ENCODE measurements around the gene RHD. TPM values are rescaled to one million over a fixed set of nuclear protein-coding genes. Genes with fewer than 3 reads are reported as not detected.
"Not testable (repeated sequence)": the region's sequence is repeated elsewhere in the genome, so short reads cannot be mapped to it uniquely, and the experiment has no call there.

The RHD gene
- total RNA-seq, 1 donor from 2014 or later = not detected

GRCh38 chr1:25256578-25256965 lies 15.7 kb upstream of the RHD start:
- no peak overlapping the region for H3K27ac Mint-ChIP-seq
- no peaks in the 10 kb centered on the region for H3K9me3 Mint-ChIP-seq
- no peak overlapping the region for H3K4me3 Mint-ChIP-seq
- H3K36me3 Mint-ChIP-seq = peaks cover 1% of the 10 kb centered on the region
- no peaks in the 10 kb centered on the region for H3K27me3 Mint-ChIP-seq (ENCODE audit: low read depth)
- TF ChIP-seq CTCF (IDR thresholded peaks at IDR 0.05; ENCODE audit: unreplicated experiment) = no peak
- DNase-seq (ENCODE audit: low spot score in 2 of 2, unreplicated experiment in 2 of 2) = no peak
- H3K4me1 Mint-ChIP-seq = no peaks in the 10 kb centered on the region

GRCh38 chr1:25257196-25257595 lies 15.1 kb upstream of the RHD start:
- Mint-ChIP-seq H3K27ac (no peak overlapping the region), H3K4me1 (no peaks in the 10 kb centered on the region), H3K36me3 (peaks cover 4% of the 10 kb centered on the region), H3K27me3 (ENCODE audit: low read depth) (no peaks in the 10 kb centered on the region), H3K4me3 (no peak overlapping the region), H3K9me3 (no peaks in the 10 kb centered on the region)
- no peak for TF ChIP-seq CTCF (IDR thresholded peaks at IDR 0.05; ENCODE audit: unreplicated experiment)
- no peak for DNase-seq (ENCODE audit: low spot score in 2 of 2, unreplicated experiment in 2 of 2)

- H3K4me1 Mint-ChIP-seq; DNase-seq (ENCODE audit: low spot score in 2 of 2, unreplicated experiment in 2 of 2); H3K27me3 Mint-ChIP-seq (ENCODE audit: low read depth); H3K27ac Mint-ChIP-seq; H3K9me3 Mint-ChIP-seq; H3K4me3 Mint-ChIP-seq: not testable (repeated sequence)
- peaks cover 15% of the 10 kb centered on the region for H3K36me3 Mint-ChIP-seq
These were observed 12.5 kb upstream of the RHD start for GRCh38 chr1:25259813-25260212.

- H3K27ac Mint-ChIP-seq; H3K4me3 Mint-ChIP-seq; H3K4me1 Mint-ChIP-seq; DNase-seq (ENCODE audit: low spot score in 2 of 2, unreplicated experiment in 2 of 2); H3K9me3 Mint-ChIP-seq; H3K27me3 Mint-ChIP-seq (ENCODE audit: low read depth): not testable (repeated sequence)
- H3K36me3 Mint-ChIP-seq = peaks cover 15% of the 10 kb centered on the region
These were observed 12.0 kb upstream of the RHD start for GRCh38 chr1:25260336-25260735.

- H3K4me1 Mint-ChIP-seq; H3K9me3 Mint-ChIP-seq; DNase-seq (ENCODE audit: low spot score in 2 of 2, unreplicated experiment in 2 of 2); H3K27me3 Mint-ChIP-seq (ENCODE audit: low read depth): not testable (repeated sequence)
- Mint-ChIP-seq H3K27ac (peak overlapping the region; percentile 4), H3K36me3 (peaks cover 15% of the 10 kb centered on the region), H3K4me3 (peak overlapping the region; percentile 79)
These were observed 5.6 kb upstream of the RHD start for GRCh38 chr1:25266554-25267287.

- peak; percentile 42 to 81 for DNase-seq (ENCODE audit: low spot score in 2 of 2, unreplicated experiment in 2 of 2)
- peak overlapping the region; percentile 68 for H3K4me3 Mint-ChIP-seq
- not testable (repeated sequence) for H3K36me3 Mint-ChIP-seq; H3K27ac Mint-ChIP-seq; H3K27me3 Mint-ChIP-seq (ENCODE audit: low read depth); H3K9me3 Mint-ChIP-seq; H3K4me1 Mint-ChIP-seq
These were observed 4.8 kb upstream of the RHD start for GRCh38 chr1:25267288-25268142.

GRCh38 chr1:25268143-25268760 lies 4.1 kb upstream of the RHD start:
- H3K4me1 Mint-ChIP-seq; H3K36me3 Mint-ChIP-seq; DNase-seq (ENCODE audit: low spot score in 2 of 2, unreplicated experiment in 2 of 2); H3K27me3 Mint-ChIP-seq (ENCODE audit: low read depth); H3K27ac Mint-ChIP-seq; H3K9me3 Mint-ChIP-seq: not testable (repeated sequence)
- peak overlapping the region; percentile 68 for H3K4me3 Mint-ChIP-seq

- not testable (repeated sequence) for H3K9me3 Mint-ChIP-seq; H3K27ac Mint-ChIP-seq; H3K36me3 Mint-ChIP-seq; DNase-seq (ENCODE audit: low spot score in 2 of 2, unreplicated experiment in 2 of 2); H3K4me1 Mint-ChIP-seq; H3K27me3 Mint-ChIP-seq (ENCODE audit: low read depth); H3K4me3 Mint-ChIP-seq
These were observed 3.3 kb downstream of the RHD start for GRCh38 chr1:25275648-25276047.

GRCh38 chr1:25277295-25277694 lies 5.0 kb downstream of the RHD start:
- not testable (repeated sequence) for DNase-seq (ENCODE audit: low spot score in 2 of 2, unreplicated experiment in 2 of 2); H3K27me3 Mint-ChIP-seq (ENCODE audit: low read depth); H3K9me3 Mint-ChIP-seq; H3K4me3 Mint-ChIP-seq; H3K4me1 Mint-ChIP-seq; H3K27ac Mint-ChIP-seq; H3K36me3 Mint-ChIP-seq

GRCh38 chr1:25278358-25278757 lies 6.0 kb downstream of the RHD start:
- not testable (repeated sequence) for H3K36me3 Mint-ChIP-seq; H3K9me3 Mint-ChIP-seq; H3K4me3 Mint-ChIP-seq; H3K4me1 Mint-ChIP-seq; H3K27ac Mint-ChIP-seq; H3K27me3 Mint-ChIP-seq (ENCODE audit: low read depth); DNase-seq (ENCODE audit: low spot score in 2 of 2, unreplicated experiment in 2 of 2)

GRCh38 chr1:25278790-25279189 lies 6.5 kb downstream of the RHD start:
- not testable (repeated sequence) for H3K4me3 Mint-ChIP-seq; H3K36me3 Mint-ChIP-seq; H3K9me3 Mint-ChIP-seq; DNase-seq (ENCODE audit: low spot score in 2 of 2, unreplicated experiment in 2 of 2); H3K27ac Mint-ChIP-seq; H3K4me1 Mint-ChIP-seq; H3K27me3 Mint-ChIP-seq (ENCODE audit: low read depth)

GRCh38 chr1:25279693-25280111 lies 7.4 kb downstream of the RHD start:
- not testable (repeated sequence) for H3K27ac Mint-ChIP-seq; H3K4me1 Mint-ChIP-seq; H3K9me3 Mint-ChIP-seq; DNase-seq (ENCODE audit: low spot score in 2 of 2, unreplicated experiment in 2 of 2); H3K27me3 Mint-ChIP-seq (ENCODE audit: low read depth); H3K4me3 Mint-ChIP-seq; H3K36me3 Mint-ChIP-seq
